Measurements from ENCODE around the gene DRAXIN.
A peak's percentile ranks its signal among the peaks of the same experiment; 100 is the strongest.

DRAXIN gene

DNA sequence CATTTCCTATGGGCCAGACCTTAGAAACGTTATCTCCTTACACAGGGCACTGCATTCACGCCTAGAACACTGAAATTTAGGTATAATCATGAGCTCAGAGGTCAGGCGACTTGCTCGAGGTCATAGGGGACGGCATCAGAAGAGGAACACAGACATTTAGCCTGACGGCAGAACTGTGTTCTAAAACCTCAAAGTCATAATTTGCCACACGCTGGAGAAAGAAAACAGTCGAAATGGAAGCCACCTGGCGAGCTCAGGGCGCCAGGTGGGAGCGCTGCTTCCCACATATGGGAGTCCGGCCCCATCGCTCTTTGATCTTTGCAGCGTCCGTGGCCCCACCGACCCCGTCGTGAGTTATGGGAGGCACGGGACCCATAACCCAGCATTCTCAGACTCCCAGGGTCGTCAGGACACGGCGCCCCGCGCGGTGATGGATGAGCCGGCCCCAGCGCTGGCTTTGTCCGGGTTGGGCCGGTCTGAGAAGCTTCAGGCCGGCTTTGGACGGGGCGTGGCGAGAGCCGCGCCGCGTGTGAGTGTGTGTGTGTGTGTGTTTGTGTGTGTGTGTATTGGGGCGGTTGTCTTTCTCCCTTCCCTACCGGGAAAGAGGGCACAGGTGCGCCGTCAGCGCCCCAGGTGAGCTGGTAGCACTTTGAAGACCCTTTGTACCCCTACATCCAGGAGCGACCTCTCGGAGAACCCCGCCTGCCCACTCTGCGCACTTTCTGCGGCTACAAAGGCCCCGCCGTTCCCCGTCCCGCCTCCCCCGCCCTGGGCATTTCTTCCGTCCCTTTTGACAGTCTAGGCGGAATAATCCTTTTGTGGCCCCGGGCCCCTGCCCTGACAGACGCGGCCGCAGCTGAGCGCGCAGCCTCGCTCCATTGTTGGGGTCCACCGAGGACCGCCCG lies 861 bp upstream of the DRAXIN start:
- no peak for DNase-seq

GRCh38 chr1:11691928-11692711 lies 610 bp downstream of the DRAXIN start:
- no peak for DNase-seq

- DNase-seq: peak; percentile 66
Measured at GRCh38 chr1:11693024-11693590, 1.6 kb downstream of the DRAXIN start.

DNA sequence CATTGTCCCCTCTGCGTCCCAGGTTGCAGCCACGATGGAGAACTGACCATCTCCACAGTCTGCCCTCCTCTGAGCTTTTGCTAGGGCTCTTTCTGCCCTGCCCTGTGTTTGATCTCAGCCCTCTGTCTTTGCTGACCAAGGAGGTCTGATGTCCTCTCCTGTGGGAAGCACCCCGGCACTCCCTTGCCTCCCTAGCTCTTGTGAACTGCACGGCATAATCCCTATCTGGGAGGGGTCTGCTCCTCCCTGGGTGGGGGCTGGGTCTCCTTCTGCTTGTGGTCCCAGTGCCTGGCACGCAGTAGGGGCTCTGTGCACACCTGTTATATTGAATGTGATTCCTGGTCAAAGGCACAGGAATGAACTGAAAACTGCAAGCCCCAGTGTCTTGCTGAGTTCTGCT lies 2.4 kb downstream of the DRAXIN start:
- no peak for DNase-seq

GRCh38 chr1:11695861-11696260 lies 4.4 kb downstream of the DRAXIN start:
- no peak for DNase-seq

DNA sequence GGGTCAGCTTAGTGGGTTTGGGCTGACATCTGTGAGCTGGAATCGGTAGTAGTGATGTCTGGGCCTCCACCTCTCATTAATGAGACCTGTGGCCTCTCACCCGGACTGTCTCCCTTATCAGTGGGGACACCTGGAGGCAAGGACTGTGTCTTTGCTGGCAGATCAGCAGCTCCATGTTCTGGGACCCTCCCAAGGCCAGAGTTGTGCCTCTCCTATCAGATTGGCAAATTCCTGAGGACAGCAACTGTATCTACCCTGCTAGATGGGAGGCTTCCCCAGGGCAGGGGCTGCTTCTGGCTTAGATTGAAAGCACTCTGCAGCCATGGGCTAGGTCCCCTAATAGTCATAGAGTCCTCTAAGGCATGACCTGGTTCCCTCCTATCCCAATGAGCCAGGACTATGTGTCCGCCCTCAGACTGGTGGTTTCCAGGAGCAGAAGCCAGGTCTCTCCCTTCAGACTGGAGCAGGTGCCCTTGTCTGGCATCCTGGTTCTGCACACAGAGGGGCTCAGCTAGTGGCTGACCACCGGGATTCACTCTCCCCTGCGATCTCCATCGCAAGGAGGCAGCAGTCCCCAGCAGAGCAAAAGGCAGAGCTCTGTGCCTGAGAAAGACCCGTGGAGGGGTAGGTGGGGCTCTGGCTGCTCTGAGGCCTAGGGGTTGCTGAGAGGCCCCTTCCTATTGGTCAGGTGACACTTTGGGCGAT lies 5.8 kb downstream of the DRAXIN start:
- DNase-seq: no peak

GRCh38 chr1:11697893-11698210 lies 6.3 kb downstream of the DRAXIN start:
- no peak for DNase-seq

- DNase-seq: no peak
Measured at GRCh38 chr1:11700601-11701467, 9.3 kb downstream of the DRAXIN start.

DNA sequence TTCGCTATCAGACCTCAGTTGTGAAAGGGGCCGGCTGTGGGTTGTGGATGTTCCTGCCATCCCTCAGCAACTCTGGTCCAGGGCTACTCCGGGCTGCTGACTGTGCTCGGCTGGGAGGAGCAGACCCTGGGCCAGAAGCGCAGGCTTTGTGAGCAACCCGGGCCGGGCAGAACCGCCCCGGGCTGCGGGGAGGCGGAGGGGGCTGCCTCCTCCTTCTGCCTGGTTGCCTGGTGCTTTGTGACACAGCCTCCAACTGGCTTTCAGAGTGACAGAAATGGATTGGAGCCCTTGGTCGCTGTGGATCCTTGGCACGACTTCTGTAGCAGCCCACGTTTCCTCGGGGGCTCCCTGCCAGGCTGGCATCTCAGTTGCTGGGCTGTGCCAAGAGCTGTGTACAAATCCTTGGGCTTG lies 10.0 kb downstream of the DRAXIN start:
- DNase-seq: no peak

GRCh38 chr1:11701981-11702803 lies 10.7 kb downstream of the DRAXIN start:
- no peak for DNase-seq

GRCh38 chr1:11703357-11704193 lies 12.1 kb downstream of the DRAXIN start:
- no peak for DNase-seq

DNA sequence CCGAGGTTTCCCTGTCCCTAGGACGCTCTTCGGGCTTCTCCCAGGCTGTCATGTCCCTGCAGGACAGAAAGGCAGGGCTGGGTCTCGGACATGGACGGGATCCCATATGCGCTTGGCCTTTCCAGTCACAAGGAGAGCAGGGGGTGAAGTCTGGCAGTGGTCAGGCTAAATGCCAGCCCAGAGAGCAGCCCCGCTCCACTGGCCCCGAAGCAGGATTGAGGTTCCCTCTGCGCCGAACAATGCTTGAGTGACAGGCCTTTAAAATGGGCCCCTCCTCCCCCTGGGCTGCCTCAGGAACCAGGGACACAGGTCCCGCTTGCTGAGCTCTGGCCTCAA lies 12.7 kb downstream of the DRAXIN start:
- no peak for DNase-seq

DNA sequence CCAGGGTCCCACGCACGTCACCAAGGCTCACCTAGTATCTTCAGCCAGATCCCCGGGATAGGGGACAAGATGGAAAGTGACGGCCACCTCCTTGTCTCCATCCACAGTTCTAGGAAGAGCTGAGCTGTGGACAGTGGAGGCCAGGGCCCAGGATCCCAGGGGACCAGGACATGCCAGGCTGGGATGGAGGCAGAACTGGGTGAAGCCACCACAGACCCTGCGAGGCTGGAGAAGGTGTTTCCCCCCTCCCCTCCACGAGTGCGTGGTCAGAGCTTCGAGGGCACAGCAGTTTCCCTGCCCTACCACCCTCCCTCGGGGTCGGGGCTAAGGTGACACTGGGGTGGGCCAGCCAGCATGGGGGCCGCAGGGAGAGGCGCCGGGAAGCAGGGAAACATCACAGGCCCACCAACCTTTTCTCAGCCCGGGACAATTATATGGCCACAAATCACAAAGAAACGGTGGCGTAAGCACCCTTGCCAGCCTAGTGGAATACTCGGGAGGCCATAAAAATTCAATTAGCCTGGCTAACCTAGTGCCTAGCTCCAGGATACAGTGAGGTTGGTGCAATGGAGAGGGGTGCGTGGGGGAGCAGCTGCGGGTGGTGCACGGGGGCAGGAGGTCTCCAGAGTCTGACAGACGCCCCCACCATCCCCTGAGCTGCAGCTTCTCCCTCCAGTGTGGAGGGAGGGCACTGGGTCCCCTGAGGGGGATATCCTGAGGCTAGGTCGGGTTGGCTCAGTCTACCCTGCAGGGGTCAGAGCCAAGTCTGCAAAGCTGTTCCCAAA lies 13.4 kb downstream of the DRAXIN start:
- DNase-seq: no peak

DNA sequence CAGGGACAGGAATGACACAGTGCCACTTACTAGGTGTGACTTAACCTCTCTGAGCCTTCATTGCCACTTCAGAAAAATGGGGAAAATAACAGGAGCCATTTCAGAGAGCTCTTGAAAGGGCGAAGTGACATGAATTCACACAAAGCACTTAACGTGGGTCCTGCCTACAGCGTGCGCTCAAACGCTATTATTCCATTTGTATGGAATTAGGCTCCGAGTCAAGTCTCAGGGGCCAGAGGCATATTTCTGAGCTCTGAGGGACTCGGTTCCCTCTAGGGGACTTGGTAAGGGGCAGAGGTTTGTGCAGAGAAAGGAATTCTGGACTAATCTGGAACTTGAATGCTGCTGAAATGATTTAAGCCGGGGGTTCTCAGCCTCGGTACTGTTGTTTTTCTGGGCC lies 14.1 kb downstream of the DRAXIN start:
- no peak for DNase-seq

- no peak for DNase-seq
Measured at GRCh38 chr1:11706292-11706691, 14.8 kb downstream of the DRAXIN start.

GRCh38 chr1:11707621-11708276 lies 16.2 kb downstream of the DRAXIN start:
- DNase-seq: no peak

GRCh38 chr1:11708554-11709350 lies 17.2 kb downstream of the DRAXIN start:
- no peak for DNase-seq

- no peak for DNase-seq
Measured at GRCh38 chr1:11711490-11711889, 20.0 kb downstream of the DRAXIN start.

Measured in activated CD4-positive, alpha-beta T cell treated with anti-CD3 and anti-CD28 coated beads, Interleukin-10, Interleukin-2, amounts not matched to agents 100 ng/mL and 50 ng/mL, durations not matched to agents 16 hours and 8 hours (primary cell).